ENCODE data around the gene FGF1.

FGF1 gene

GRCh38 chr5:142696379-142696778 lies 10.5 kb upstream of the FGF1 start:
- DNase-seq: no peak

- DNase-seq: no peak
These were observed 8.4 kb upstream of the FGF1 start for GRCh38 chr5:142694092-142694856.

GRCh38 chr5:142692321-142692894 lies 6.5 kb upstream of the FGF1 start:
- no peak for DNase-seq

- no peak for DNase-seq
These were observed 4.8 kb upstream of the FGF1 start for GRCh38 chr5:142690667-142691066.

GRCh38 chr5:142689081-142689480 lies 3.2 kb upstream of the FGF1 start:
- DNase-seq: no peak

GRCh38 chr5:142688281-142688989 lies 2.5 kb upstream of the FGF1 start:
- DNase-seq: no peak

GRCh38 chr5:142686968-142687367 lies 1.1 kb upstream of the FGF1 start:
- no peak for DNase-seq

GRCh38 chr5:142686210-142686734 lies 382 bp upstream of the FGF1 start:
- DNase-seq: peak; percentile 50 to 73

- DNase-seq: peak; percentile 84 to 95
These were observed 1.3 kb downstream of the FGF1 start for GRCh38 chr5:142684508-142685041.

- DNase-seq: no peak
These were observed 1.9 kb downstream of the FGF1 start for GRCh38 chr5:142683881-142684505.

- no peak for DNase-seq
These were observed 2.8 kb downstream of the FGF1 start for GRCh38 chr5:142683116-142683515.

- DNase-seq: no peak
These were observed 5.2 kb downstream of the FGF1 start for GRCh38 chr5:142680605-142681259.

- no peak for DNase-seq
These were observed 6.1 kb downstream of the FGF1 start for GRCh38 chr5:142679744-142680143.

GRCh38 chr5:142678529-142678928 lies 7.4 kb downstream of the FGF1 start:
- DNase-seq: peak in 1 of 2 donors; percentile 31

- no peak for DNase-seq
These were observed 8.7 kb downstream of the FGF1 start for GRCh38 chr5:142677198-142677597.

GRCh38 chr5:142676318-142676717 lies 9.6 kb downstream of the FGF1 start:
- DNase-seq: no peak

- no peak for DNase-seq
These were observed 11.1 kb downstream of the FGF1 start for GRCh38 chr5:142674531-142675469.

GRCh38 chr5:142671801-142672200 lies 14.1 kb downstream of the FGF1 start:
- no peak for DNase-seq

- no peak for DNase-seq
These were observed 14.6 kb downstream of the FGF1 start for GRCh38 chr5:142671266-142671665.

GRCh38 chr5:142670804-142671203 lies 15.1 kb downstream of the FGF1 start:
- DNase-seq: no peak

- DNase-seq: no peak
These were observed 16.4 kb downstream of the FGF1 start for GRCh38 chr5:142669477-142669876.
